Smooth muscle cell of the coronary artery (primary cell): Measurements from ENCODE around the gene SULT4A1. TPM values are rescaled to one million over a fixed set of nuclear protein-coding genes. Genes with fewer than 3 reads are reported as not detected.

Source experiments
- total RNA-seq: library from RNA; depleted of rRNA; stranded (reverse); fragments of >200 nt; gene quantifications from 2 replicates; pipeline ENCODE4 v1.2.3, GENCODE V29; 2014; ENCODE audit warnings: low replicate concordance

SULT4A1 gene
- 0.15 and 0.35 TPM in 2 replicates for total RNA-seq

GRCh38 chr22:43862074-43862881, at the start of gene SULT4A1:
TSS of gene SULT4A1 (minus strand) at chr22:43862513. CDS start at chr22:43862382, 131 bp downstream.

GRCh38 chr22:43891360-43892182, 29.3 kb upstream of the SULT4A1 start, which contains the start of gene PNPLA5:
TSS of gene PNPLA5 (minus strand) at chr22:43892013. CDS start at chr22:43891880, 133 bp downstream.

GRCh38 chr22:43812149-43812842, 50.0 kb downstream of the SULT4A1 start, which contains the start of gene EFCAB6:
TSS of gene EFCAB6 (minus strand) at chr22:43812305. CDS start at chr22:43782318, 29,987 bp downstream.

Other genes starting within 250 kb of the SULT4A1 start
- gene EFCAB6, start 50.2 kb downstream of the SULT4A1 start, total RNA-seq = 0.83 and 1.1 TPM in 2 replicates
- not detected in 2 replicates for gene PNPLA5, start 29.5 kb upstream of the SULT4A1 start, total RNA-seq
- 0.47 and 2.4 TPM in 2 replicates for gene PNPLA3, start 61.3 kb upstream of the SULT4A1 start, total RNA-seq
- 34.6 and 48.4 TPM in 2 replicates for gene SAMM50, start 92.9 kb upstream of the SULT4A1 start, total RNA-seq
- gene PARVB, start 161.8 kb upstream of the SULT4A1 start, total RNA-seq = 33.2 and 45.6 TPM in 2 replicates